ENCODE measurements around the gene TEP1.

DNA sequence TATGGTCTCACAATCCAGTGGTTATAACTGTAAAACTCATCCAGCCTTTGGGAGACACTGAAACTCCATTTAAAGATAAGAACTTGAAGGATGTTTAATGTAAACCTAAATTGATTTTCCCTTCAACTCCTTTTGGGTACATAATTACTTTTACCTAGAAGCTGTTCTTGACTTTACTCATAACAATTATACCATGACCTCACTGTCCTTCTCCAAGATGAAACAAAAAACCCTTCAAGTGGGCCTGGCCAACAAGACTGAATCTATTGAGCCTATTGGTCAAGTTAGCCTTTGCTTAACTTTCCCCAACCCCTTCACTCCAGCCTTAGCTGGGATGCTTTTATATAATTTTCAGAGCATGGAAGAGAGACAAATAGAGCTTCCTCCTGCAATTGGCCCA lies 47.4 kb downstream of the TEP1 start:
- TF ChIP-seq, protein P1, sequence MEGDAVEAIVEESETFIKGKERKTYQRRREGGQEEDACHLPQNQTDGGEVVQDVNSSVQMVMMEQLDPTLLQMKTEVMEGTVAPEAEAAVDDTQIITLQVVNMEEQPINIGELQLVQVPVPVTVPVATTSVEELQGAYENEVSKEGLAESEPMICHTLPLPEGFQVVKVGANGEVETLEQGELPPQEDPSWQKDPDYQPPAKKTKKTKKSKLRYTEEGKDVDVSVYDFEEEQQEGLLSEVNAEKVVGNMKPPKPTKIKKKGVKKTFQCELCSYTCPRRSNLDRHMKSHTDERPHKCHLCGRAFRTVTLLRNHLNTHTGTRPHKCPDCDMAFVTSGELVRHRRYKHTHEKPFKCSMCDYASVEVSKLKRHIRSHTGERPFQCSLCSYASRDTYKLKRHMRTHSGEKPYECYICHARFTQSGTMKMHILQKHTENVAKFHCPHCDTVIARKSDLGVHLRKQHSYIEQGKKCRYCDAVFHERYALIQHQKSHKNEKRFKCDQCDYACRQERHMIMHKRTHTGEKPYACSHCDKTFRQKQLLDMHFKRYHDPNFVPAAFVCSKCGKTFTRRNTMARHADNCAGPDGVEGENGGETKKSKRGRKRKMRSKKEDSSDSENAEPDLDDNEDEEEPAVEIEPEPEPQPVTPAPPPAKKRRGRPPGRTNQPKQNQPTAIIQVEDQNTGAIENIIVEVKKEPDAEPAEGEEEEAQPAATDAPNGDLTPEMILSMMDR (IDR thresholded peaks at IDR 0.05), result no peak
- TF ChIP-seq EP300 (IDR thresholded peaks at IDR 0.05), result no peak

All from gastroesophageal sphincter (tissue), 3 donors.